HL-60 (cell line): ENCODE data around the gene ANO3.

Experiments used
- DNase-seq, 2 experiments: peaks; one replicate each; pipeline ENCODE4 v3.0.0-alpha.2; 2010 to 2020; ENCODE audit warnings: low read depth in 1 of 2, low spot score in 1 of 2
- H3K27ac ChIP-seq: fragments of 250-450 bp; sonication (Bioruptor Pico); replicated peaks from 2 replicates; pipeline ENCODE4 v1.5.1; 2020; ENCODE audit warnings: mild to moderate bottlenecking, moderate library complexity
- H3K27me3 ChIP-seq: fragments of 250-450 bp; sonication (Bioruptor Pico); 2 replicates; pipeline ENCODE4 v1.5.1; 2021; ENCODE audit warnings: mild to moderate bottlenecking, moderate library complexity; ENCODE audit not compliant: insufficient read depth, poor library complexity, severe bottlenecking
- H3K4me3 ChIP-seq: replicated peaks from 2 replicates; pipeline ENCODE4 v1.5.1; 2011; ENCODE audit warnings: mild to moderate bottlenecking, control low read depth, low read length; ENCODE audit not compliant: insufficient read depth
- CTCF ChIP-seq: IDR thresholded peaks from one replicate; pipeline ENCODE4 v1.5.1; 2011; ENCODE audit warnings: low read length, control low read depth, inconsistent platforms; ENCODE audit not compliant: insufficient read depth
- GABPA ChIP-seq: IDR thresholded peaks from 2 replicates; pipeline ENCODE4 v1.6.1; 2012; ENCODE audit warnings: low read depth
- POLR2AphosphoS5 ChIP-seq: IDR thresholded peaks from 2 replicates; pipeline ENCODE4 v1.6.1; 2012; ENCODE audit warnings: low read depth
- SPI1 ChIP-seq: IDR thresholded peaks from 2 replicates; pipeline ENCODE4 v1.6.1; 2012; ENCODE audit warnings: low read depth, mild to moderate bottlenecking, borderline replicate concordance
- TF ChIP-seq, protein P1 (sequence below): IDR thresholded peaks from 2 replicates; pipeline ENCODE4 v1.6.1; 2012; ENCODE audit warnings: low read depth; ENCODE audit not compliant: insufficient replicate concordance

ANO3 gene

GRCh38 chr11:26551186-26551801 is 219.4 kb downstream of the ANO3 start:
- H3K27ac ChIP-seq, result no peak overlapping the region
- DNase-seq, result no peak
- no peak overlapping the region for H3K4me3 ChIP-seq
- H3K27me3 ChIP-seq, result no peaks in the 10 kb centered on the region
- TF ChIP-seq GABPA (no peak), CTCF (no peak), POLR2AphosphoS5 (no peak), SPI1 (no peak)
- TF ChIP-seq, protein P1, sequence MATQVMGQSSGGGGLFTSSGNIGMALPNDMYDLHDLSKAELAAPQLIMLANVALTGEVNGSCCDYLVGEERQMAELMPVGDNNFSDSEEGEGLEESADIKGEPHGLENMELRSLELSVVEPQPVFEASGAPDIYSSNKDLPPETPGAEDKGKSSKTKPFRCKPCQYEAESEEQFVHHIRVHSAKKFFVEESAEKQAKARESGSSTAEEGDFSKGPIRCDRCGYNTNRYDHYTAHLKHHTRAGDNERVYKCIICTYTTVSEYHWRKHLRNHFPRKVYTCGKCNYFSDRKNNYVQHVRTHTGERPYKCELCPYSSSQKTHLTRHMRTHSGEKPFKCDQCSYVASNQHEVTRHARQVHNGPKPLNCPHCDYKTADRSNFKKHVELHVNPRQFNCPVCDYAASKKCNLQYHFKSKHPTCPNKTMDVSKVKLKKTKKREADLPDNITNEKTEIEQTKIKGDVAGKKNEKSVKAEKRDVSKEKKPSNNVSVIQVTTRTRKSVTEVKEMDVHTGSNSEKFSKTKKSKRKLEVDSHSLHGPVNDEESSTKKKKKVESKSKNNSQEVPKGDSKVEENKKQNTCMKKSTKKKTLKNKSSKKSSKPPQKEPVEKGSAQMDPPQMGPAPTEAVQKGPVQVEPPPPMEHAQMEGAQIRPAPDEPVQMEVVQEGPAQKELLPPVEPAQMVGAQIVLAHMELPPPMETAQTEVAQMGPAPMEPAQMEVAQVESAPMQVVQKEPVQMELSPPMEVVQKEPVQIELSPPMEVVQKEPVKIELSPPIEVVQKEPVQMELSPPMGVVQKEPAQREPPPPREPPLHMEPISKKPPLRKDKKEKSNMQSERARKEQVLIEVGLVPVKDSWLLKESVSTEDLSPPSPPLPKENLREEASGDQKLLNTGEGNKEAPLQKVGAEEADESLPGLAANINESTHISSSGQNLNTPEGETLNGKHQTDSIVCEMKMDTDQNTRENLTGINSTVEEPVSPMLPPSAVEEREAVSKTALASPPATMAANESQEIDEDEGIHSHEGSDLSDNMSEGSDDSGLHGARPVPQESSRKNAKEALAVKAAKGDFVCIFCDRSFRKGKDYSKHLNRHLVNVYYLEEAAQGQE, result no peak

GRCh38 chr11:26553182-26553581 is 221.3 kb downstream of the ANO3 start:
- no peak overlapping the region for H3K27ac ChIP-seq
- H3K27me3 ChIP-seq, result no peaks in the 10 kb centered on the region
- no peak overlapping the region for H3K4me3 ChIP-seq
- TF ChIP-seq GABPA (no peak), POLR2AphosphoS5 (no peak), SPI1 (no peak), CTCF (no peak)
- TF ChIP-seq, protein P1, result no peak
- DNase-seq, result no peak

- Histone ChIP-seq H3K27ac (no peak overlapping the region), H3K4me3 (no peak overlapping the region), H3K27me3 (no peaks in the 10 kb centered on the region)
- DNase-seq, result no peak
- no peak for TF ChIP-seq POLR2AphosphoS5
- TF ChIP-seq, protein P1, result no peak
- no peak for TF ChIP-seq SPI1
- TF ChIP-seq GABPA, result no peak
Measured at GRCh38 chr11:26554455-26554854, 222.5 kb downstream of the ANO3 start.
